Activated T-helper 2 cell treated with anti-CD3 and anti-CD28 coated beads, Interferon-gamma antibody, Interleukin-2, Interleukin-4, amounts not matched to agents 10 μg/mL and 5 μg/mL and 100 μg/mL, durations not matched to agents 14 hours and 24 hours and 36 hours (primary cell): ENCODE data around the gene VPREB3. TPM values are rescaled to one million over a fixed set of nuclear protein-coding genes. Genes with fewer than 3 reads are reported as not detected.

Experiments
- DNase-seq: peaks from one replicate; pipeline ENCODE4 v3.0.0; 2021; ENCODE audit warnings: low spot score
- H3K27ac Mint-ChIP-seq: one replicate; pipeline ENCODE4 v1.8.0; 2021; ENCODE audit warnings: mixed read lengths
- H3K27me3 Mint-ChIP-seq: one replicate; pipeline ENCODE4 v1.8.0; 2021; ENCODE audit warnings: low read depth, mixed read lengths
- H3K36me3 Mint-ChIP-seq: one replicate; pipeline ENCODE4 v1.8.0; 2021; ENCODE audit warnings: low read depth, mixed read lengths
- H3K4me1 Mint-ChIP-seq: one replicate; pipeline ENCODE4 v1.8.0; 2021; ENCODE audit warnings: low read depth, mixed read lengths
- H3K4me3 Mint-ChIP-seq: one replicate; pipeline ENCODE4 v1.8.0; 2021; ENCODE audit warnings: low read depth, mild to moderate bottlenecking, moderate library complexity, mixed read lengths
- H3K9me3 Mint-ChIP-seq: one replicate; pipeline ENCODE4 v1.8.0; 2021; ENCODE audit warnings: mixed read lengths
- intact Hi-C: fragments of 100-400 bp; cut with micrococcal nuclease; formaldehyde crosslinking; loops from one replicate; pipeline ENCODE4 v1.15.1; 2023
- total RNA-seq: library from RNA; stranded (reverse); gene quantifications from 2 replicates; pipeline ENCODE4 v1.2.3, GENCODE V29; 2022

Gene VPREB3
- total RNA-seq, 1 donor from 2014 or later: not detected

DNA sequence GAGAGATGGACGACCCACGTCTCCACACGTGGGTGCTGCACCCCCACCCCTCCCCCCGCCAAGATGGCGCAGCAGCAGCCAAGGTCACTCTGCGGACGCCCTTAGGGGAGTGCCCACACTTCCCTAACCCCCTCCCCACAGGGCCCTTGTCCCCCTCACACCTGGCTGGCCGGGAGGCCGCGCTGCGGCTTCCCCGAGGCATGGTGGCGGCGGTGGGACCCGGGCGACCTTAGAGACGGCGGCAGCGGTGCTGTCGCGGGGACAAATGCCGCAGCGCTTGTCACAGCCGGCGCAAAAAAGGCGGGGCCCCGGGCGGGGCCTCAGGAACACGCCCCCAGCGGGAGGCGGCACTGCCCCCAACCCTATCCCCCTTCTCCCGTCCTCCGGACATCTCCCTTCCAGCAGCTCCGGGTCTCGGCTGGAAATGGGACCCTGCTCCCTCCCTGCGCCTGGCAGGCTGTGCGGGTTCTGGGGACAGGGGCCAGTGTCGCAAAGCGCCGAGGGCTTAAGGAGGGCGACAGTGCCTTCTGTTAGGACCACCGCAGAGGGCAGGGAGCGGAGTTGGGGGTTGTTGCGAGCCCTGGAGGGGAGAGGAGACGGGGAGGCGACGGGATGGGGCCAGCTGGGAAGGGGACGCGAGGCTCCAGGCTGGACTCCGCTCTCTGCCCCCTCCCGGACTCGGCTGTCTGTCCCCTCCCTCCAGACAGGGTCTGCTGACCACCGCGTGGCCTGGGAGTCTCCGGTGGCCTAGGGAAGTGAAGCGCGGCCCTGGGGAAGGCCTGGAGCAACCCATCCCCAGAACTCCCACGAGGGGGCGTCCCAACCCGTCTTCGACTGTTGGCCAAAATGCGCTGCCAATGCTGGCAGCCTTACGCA is 13.7 kb upstream of the VPREB3 start, which contains the start of gene CHCHD10:
CHCHD10 (minus strand) TSS at position 300 of the 876 bp plus-strand sequence; CDS start at position 202, 98 bp downstream.
- peaks cover 13% of the 10 kb centered on the region for H3K36me3 Mint-ChIP-seq
- peaks cover 18% of the 10 kb centered on the region for H3K4me1 Mint-ChIP-seq
- no peaks in the 10 kb centered on the region for H3K9me3 Mint-ChIP-seq
- peaks cover 2% of the 10 kb centered on the region for H3K27me3 Mint-ChIP-seq
- H3K27ac Mint-ChIP-seq: peak within 1 kb of the TSS; percentile 67
- H3K4me3 Mint-ChIP-seq: peak within 1 kb of the TSS; percentile 75
- peak; percentile 78 for DNase-seq
- intact Hi-C loops: loop anchor here (2.0 kb wide), 3 partner anchors 19 to 141 kb away; partner anchors contain the start of gene SMARCB1

DNA sequence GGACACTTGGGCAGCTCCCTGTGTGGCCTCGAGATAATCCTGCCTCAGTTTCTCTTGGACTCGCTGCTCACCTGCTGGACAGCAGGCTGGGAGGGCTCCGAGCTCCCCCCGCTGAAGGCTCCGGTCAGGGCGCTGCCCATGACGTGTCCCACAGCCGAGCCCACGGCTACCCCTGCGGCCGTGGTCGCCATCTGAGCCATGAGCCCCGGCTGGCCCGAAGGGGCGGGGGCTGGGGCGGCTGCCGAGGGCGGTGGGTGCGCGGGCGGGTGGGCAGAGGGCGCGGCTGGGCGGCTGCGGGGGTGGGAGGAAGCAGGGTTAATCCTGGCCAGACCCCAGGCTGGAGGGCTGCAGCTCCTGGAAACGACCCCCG is 13.1 kb upstream of the VPREB3 start:
- Mint-ChIP-seq H3K27me3 (peaks cover 2% of the 10 kb centered on the region), H3K4me3 (peak overlapping the region; percentile 75), H3K9me3 (no peaks in the 10 kb centered on the region), H3K4me1 (peaks cover 20% of the 10 kb centered on the region), H3K36me3 (peaks cover 13% of the 10 kb centered on the region), H3K27ac (peak overlapping the region; percentile 67)
- intact Hi-C loops: loop anchor here (2.0 kb wide), 2 partner anchors 82 to 140 kb away; no protein-coding TSS in a partner anchor
- DNase-seq: no peak

DNA sequence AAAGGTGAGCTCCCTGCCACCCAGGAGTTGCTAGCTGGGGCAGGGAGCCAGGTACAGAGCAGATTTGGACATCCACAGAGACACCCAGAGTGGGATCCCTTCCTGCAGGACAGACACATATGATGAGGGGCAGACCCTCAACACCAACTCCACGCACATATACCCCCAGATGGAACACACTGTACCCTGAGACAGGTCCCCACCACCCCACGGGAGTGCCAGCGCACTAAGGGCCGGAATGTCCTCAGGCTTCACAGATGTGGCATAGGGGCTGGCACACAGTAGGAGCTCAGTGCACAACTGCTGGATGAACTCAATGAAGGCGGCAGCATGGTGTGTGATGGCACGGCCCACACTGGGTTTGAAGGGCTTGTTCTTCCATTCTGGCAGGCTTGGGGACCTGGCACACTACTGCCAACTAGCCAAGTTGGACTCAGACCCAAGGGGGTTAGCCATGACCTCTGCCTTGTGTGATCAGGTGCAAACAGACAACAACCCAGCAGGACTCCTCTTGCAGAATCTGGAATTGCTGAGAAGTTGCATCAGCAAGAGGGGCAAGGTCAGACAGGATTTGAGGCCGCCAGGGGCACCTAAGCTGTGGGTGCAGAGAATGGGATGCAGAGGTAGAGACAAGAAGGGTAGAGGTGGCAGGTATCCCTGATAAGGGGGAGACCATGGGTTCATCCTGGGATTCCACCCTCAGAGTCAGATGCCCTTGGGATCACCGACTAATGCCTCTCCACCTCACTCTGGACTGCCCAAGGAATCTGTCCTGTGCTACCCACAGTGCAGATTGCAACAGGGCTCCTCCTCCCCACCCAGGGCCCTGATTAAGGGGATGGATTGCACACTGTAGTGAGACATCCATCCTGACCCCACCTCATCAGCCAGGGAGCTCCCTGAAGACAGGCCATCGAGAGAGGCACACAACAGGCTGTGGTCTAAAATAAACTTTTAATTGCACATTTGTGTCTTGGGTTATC is 11.0 kb upstream of the VPREB3 start:
- no peaks in the 10 kb centered on the region for H3K27me3 Mint-ChIP-seq
- peaks cover 13% of the 10 kb centered on the region for H3K36me3 Mint-ChIP-seq
- H3K9me3 Mint-ChIP-seq: no peaks in the 10 kb centered on the region
- H3K4me3 Mint-ChIP-seq: no peak overlapping the region
- peaks cover 17% of the 10 kb centered on the region for H3K4me1 Mint-ChIP-seq
- intact Hi-C loops: no loop called here
- H3K27ac Mint-ChIP-seq: no peak overlapping the region
- no peak for DNase-seq

DNA sequence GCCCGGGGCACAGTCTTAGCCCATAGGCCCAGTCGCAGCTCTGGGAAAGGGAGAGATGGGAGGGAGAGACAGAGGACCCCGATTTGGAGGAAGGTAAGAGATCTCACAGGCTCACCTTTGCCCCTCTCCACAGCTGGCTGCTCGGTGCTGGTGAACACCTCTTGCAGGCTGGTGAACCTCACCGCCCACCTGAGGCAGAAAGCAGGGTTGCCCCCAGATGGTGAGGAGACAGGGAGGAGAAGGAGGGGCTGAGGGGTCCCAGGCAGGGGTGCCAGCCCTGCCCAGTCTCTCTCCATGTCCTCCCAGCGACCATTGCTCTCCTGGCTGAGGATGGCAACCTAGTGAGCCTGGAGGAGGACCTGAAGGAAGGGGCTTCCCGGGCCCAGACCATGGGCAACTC is 9.7 kb upstream of the VPREB3 start:
- Mint-ChIP-seq H3K36me3 (peaks cover 13% of the 10 kb centered on the region), H3K4me1 (peaks cover 17% of the 10 kb centered on the region), H3K4me3 (no peak overlapping the region), H3K27ac (no peak overlapping the region), H3K27me3 (no peaks in the 10 kb centered on the region), H3K9me3 (no peaks in the 10 kb centered on the region)
- intact Hi-C loops: no loop called here
- DNase-seq: no peak

DNA sequence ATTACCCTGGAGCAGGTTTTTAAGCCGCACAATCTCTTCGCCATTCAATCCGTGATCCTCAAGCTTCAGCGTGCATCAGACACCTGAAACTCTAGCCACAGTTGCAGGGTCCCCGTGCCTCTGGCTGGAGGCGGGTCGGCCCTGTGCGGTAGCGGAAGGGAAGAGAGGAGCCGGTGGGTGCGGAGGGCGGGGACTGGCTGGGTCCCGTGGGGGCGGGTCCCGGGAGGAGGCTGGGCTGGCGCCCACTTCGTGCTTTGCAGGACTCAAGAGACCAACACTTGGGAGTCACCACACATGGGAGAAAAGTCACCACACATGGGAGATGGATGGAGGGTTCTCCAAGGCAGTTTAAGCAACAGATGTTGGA is 9.3 kb upstream of the VPREB3 start:
- Mint-ChIP-seq H3K4me3 (no peak overlapping the region), H3K27ac (no peak overlapping the region), H3K36me3 (peaks cover 13% of the 10 kb centered on the region), H3K9me3 (no peaks in the 10 kb centered on the region), H3K4me1 (peaks cover 17% of the 10 kb centered on the region), H3K27me3 (no peaks in the 10 kb centered on the region)
- DNase-seq: no peak
- intact Hi-C loops: no loop called here

GRCh38 chr22:23762842-23763578 is 8.8 kb upstream of the VPREB3 start, which contains the start of gene C22orf15:
Gene C22orf15, plus strand, starts transcription at chr22:23762990. Its CDS starts 317 bp downstream, at chr22:23763307.
- intact Hi-C loops: no loop called here
- DNase-seq: no peak
- Mint-ChIP-seq H3K27ac (no peak within 1 kb of the TSS), H3K9me3 (no peaks in the 10 kb centered on the region), H3K4me1 (peaks cover 17% of the 10 kb centered on the region), H3K36me3 (peaks cover 13% of the 10 kb centered on the region), H3K27me3 (no peaks in the 10 kb centered on the region), H3K4me3 (peak within 1 kb of the TSS; percentile 55)

DNA sequence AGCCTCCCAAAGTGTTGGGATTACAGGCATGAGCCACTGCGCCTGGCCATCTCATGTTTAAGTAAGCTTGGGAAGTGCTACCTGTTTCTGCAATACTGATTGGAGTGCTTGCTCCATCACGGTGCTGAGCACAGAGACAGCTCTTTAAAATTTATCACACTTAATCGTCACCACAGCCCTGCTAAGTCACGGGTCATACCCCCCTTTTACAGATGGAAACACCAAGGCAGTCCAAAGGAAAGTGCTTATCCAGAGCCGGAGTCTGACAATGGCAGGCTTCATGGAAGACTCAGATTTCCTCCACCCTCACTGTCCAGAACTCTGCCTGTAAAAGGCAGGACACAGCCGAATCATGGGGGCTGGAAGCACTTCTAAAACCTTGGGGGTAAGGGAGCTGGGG is 5.8 kb upstream of the VPREB3 start:
- no peak overlapping the region for H3K27ac Mint-ChIP-seq
- no peaks in the 10 kb centered on the region for H3K27me3 Mint-ChIP-seq
- peaks cover 16% of the 10 kb centered on the region for H3K4me1 Mint-ChIP-seq
- no peaks in the 10 kb centered on the region for H3K9me3 Mint-ChIP-seq
- no peak overlapping the region for H3K4me3 Mint-ChIP-seq
- intact Hi-C loops: no loop called here
- no peak for DNase-seq
- H3K36me3 Mint-ChIP-seq: peaks cover 7% of the 10 kb centered on the region

DNA sequence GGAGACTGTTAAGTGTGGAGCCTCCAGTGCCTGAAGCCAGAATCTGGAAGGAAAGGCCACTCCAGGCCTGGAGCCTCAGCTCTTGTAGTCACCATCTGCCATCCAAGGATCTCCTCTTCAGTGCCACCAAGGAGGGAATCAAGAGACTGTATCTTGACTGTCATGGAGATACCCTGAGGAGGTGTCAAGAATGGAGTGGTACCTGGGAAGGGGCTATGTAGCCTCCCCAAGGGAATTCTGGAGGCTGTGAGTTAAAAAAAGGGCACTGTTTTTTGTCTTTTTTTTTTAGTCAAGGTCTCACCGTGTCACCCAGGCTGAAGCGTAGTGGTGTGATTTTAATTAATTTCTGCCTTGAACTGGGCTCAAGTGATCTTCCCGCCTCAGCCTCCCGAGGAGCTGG is 5.3 kb upstream of the VPREB3 start:
- Mint-ChIP-seq H3K4me3 (no peak overlapping the region), H3K27ac (no peak overlapping the region), H3K36me3 (peaks cover 3% of the 10 kb centered on the region), H3K9me3 (no peaks in the 10 kb centered on the region), H3K4me1 (peaks cover 16% of the 10 kb centered on the region), H3K27me3 (no peaks in the 10 kb centered on the region)
- intact Hi-C loops: no loop called here
- DNase-seq: no peak

GRCh38 chr22:23756891-23757290 is 2.7 kb upstream of the VPREB3 start:
- Mint-ChIP-seq H3K36me3 (no peaks in the 10 kb centered on the region), H3K4me1 (peaks cover 5% of the 10 kb centered on the region), H3K27ac (no peak overlapping the region), H3K4me3 (no peak overlapping the region), H3K27me3 (no peaks in the 10 kb centered on the region), H3K9me3 (no peaks in the 10 kb centered on the region)
- intact Hi-C loops: no loop called here
- DNase-seq: no peak

- no peak for DNase-seq
- Mint-ChIP-seq H3K36me3 (no peaks in the 10 kb centered on the region), H3K27me3 (no peaks in the 10 kb centered on the region), H3K27ac (no peak overlapping the region), H3K9me3 (no peaks in the 10 kb centered on the region), H3K4me3 (no peak overlapping the region), H3K4me1 (peaks cover 5% of the 10 kb centered on the region)
- intact Hi-C loops: no loop called here
These were observed 1.5 kb upstream of the VPREB3 start for GRCh38 chr22:23755711-23756110.

DNA sequence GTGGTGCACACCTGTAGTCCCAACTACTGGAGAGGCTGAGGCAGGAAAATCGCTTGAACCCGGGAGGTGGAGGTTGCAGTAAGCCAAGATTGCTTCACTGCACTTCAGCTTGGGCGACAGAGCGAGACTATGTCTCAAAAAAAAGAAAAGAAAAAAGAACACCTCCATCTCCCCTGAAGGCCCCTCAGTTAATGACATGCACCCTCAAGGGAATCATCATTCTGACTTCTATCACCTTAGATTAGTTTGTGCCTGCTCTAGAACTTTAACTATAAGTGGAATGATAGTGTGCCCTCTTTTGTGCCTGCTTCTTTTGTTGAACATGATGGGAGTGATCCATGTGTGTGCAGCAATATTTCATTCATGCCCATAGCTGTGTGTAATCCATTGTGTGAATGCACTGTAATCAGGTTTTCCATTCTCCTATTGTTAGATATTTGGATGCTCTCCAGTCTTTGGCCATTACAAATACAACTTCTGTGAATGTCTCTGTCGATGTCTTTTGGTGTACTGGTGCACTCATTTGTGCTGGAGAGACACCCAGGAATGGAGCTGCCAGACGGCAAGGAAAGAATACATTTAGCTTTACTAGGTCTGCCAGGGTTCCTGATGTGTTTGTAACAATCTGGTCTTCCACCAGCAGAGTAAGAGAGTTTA is 883 bp upstream of the VPREB3 start:
- no peak overlapping the region for H3K4me3 Mint-ChIP-seq
- DNase-seq: no peak
- H3K9me3 Mint-ChIP-seq: no peaks in the 10 kb centered on the region
- H3K4me1 Mint-ChIP-seq: peaks cover 10% of the 10 kb centered on the region
- H3K36me3 Mint-ChIP-seq: no peaks in the 10 kb centered on the region
- H3K27ac Mint-ChIP-seq: no peak overlapping the region
- no peaks in the 10 kb centered on the region for H3K27me3 Mint-ChIP-seq
- intact Hi-C loops: loop anchor here (5.0 kb wide), 1 partner anchor 48 kb away; no protein-coding TSS in a partner anchor

GRCh38 chr22:23753385-23753784 is 840 bp downstream of the VPREB3 start:
- intact Hi-C loops: loop anchor here (5.0 kb wide), 1 partner anchor 46 kb away; no protein-coding TSS in a partner anchor
- H3K36me3 Mint-ChIP-seq: no peaks in the 10 kb centered on the region

More at GRCh38 chr22:23753385-23753784, 840 bp downstream of the VPREB3 start:
- H3K4me3 Mint-ChIP-seq: no peak overlapping the region
- no peaks in the 10 kb centered on the region for H3K27me3 Mint-ChIP-seq
- no peaks in the 10 kb centered on the region for H3K9me3 Mint-ChIP-seq
- H3K4me1 Mint-ChIP-seq: peaks cover 16% of the 10 kb centered on the region
- no peak overlapping the region for H3K27ac Mint-ChIP-seq
- no peak for DNase-seq
